Stimulated activated naive CD8-positive, alpha-beta T cell treated with anti-CD3 and anti-CD28 coated beads, Interleukin-15, Interleukin-2, amounts not matched to agents 100 ng/mL and 50 ng/mL, for 24 hours (primary cell): ENCODE measurements around the gene CELF2.

Experiments used
- H3K27ac Mint-ChIP-seq: one replicate; pipeline ENCODE4 v1.8.0; 2021; ENCODE audit warnings: mild to moderate bottlenecking, mixed read lengths
- H3K27me3 Mint-ChIP-seq: one replicate; pipeline ENCODE4 v1.8.0; 2021; ENCODE audit warnings: mixed read lengths
- H3K36me3 Mint-ChIP-seq: one replicate; pipeline ENCODE4 v1.8.0; 2021; ENCODE audit warnings: low read depth, mixed read lengths
- H3K4me1 Mint-ChIP-seq: one replicate; pipeline ENCODE4 v1.8.0; 2021; ENCODE audit warnings: low read depth, mixed read lengths
- H3K4me3 Mint-ChIP-seq: one replicate; pipeline ENCODE4 v1.8.0; 2021; ENCODE audit warnings: mild to moderate bottlenecking, mixed read lengths
- H3K9me3 Mint-ChIP-seq: one replicate; pipeline ENCODE4 v1.8.0; 2021; ENCODE audit warnings: mixed read lengths

Gene CELF2

GRCh38 chr10:11050301-11051287, 32.9 kb downstream of the CELF2 start:
- Mint-ChIP-seq H3K9me3 (no peaks in the 10 kb centered on the region), H3K36me3 (no peaks in the 10 kb centered on the region), H3K27me3 (peaks cover 2% of the 10 kb centered on the region), H3K4me1 (no peaks in the 10 kb centered on the region), H3K4me3 (no peak overlapping the region), H3K27ac (no peak overlapping the region)

- H3K36me3 Mint-ChIP-seq, result no peaks in the 10 kb centered on the region
- peaks cover 3% of the 10 kb centered on the region for H3K9me3 Mint-ChIP-seq
- no peak overlapping the region for H3K27ac Mint-ChIP-seq
- H3K4me1 Mint-ChIP-seq, result no peaks in the 10 kb centered on the region
- H3K4me3 Mint-ChIP-seq, result no peak overlapping the region
- no peaks in the 10 kb centered on the region for H3K27me3 Mint-ChIP-seq
Observed at GRCh38 chr10:11057018-11057417, 39.3 kb downstream of the CELF2 start.

GRCh38 chr10:11057448-11057847, 39.8 kb downstream of the CELF2 start:
- Mint-ChIP-seq H3K4me1 (no peaks in the 10 kb centered on the region), H3K9me3 (peaks cover 3% of the 10 kb centered on the region), H3K27me3 (peaks cover 4% of the 10 kb centered on the region), H3K4me3 (no peak overlapping the region), H3K27ac (no peak overlapping the region), H3K36me3 (no peaks in the 10 kb centered on the region)

GRCh38 chr10:11057994-11058393, 40.3 kb downstream of the CELF2 start:
- no peak overlapping the region for H3K27ac Mint-ChIP-seq
- no peaks in the 10 kb centered on the region for H3K36me3 Mint-ChIP-seq
- H3K9me3 Mint-ChIP-seq, result peaks cover 3% of the 10 kb centered on the region
- no peaks in the 10 kb centered on the region for H3K4me1 Mint-ChIP-seq
- no peak overlapping the region for H3K4me3 Mint-ChIP-seq
- peaks cover 4% of the 10 kb centered on the region for H3K27me3 Mint-ChIP-seq

- Mint-ChIP-seq H3K9me3 (peaks cover 3% of the 10 kb centered on the region), H3K27me3 (peaks cover 4% of the 10 kb centered on the region), H3K36me3 (no peaks in the 10 kb centered on the region), H3K27ac (no peak overlapping the region), H3K4me1 (no peaks in the 10 kb centered on the region), H3K4me3 (no peak overlapping the region)
Observed at GRCh38 chr10:11058965-11059364, 41.3 kb downstream of the CELF2 start.

GRCh38 chr10:11063856-11064255, 46.2 kb downstream of the CELF2 start:
- Mint-ChIP-seq H3K27me3 (peaks cover 4% of the 10 kb centered on the region), H3K36me3 (no peaks in the 10 kb centered on the region), H3K4me1 (no peaks in the 10 kb centered on the region), H3K27ac (no peak overlapping the region), H3K9me3 (peaks cover 3% of the 10 kb centered on the region), H3K4me3 (no peak overlapping the region)

GRCh38 chr10:11064832-11065231, 47.2 kb downstream of the CELF2 start:
- H3K9me3 Mint-ChIP-seq, result peaks cover 3% of the 10 kb centered on the region
- H3K4me1 Mint-ChIP-seq, result no peaks in the 10 kb centered on the region
- H3K4me3 Mint-ChIP-seq, result no peak overlapping the region
- no peak overlapping the region for H3K27ac Mint-ChIP-seq
- no peaks in the 10 kb centered on the region for H3K36me3 Mint-ChIP-seq
- H3K27me3 Mint-ChIP-seq, result peaks cover 4% of the 10 kb centered on the region

- Mint-ChIP-seq H3K36me3 (no peaks in the 10 kb centered on the region), H3K4me1 (no peaks in the 10 kb centered on the region), H3K4me3 (no peak overlapping the region), H3K9me3 (peaks cover 3% of the 10 kb centered on the region), H3K27ac (no peak overlapping the region), H3K27me3 (peaks cover 11% of the 10 kb centered on the region)
Observed at GRCh38 chr10:11065567-11065966, 47.9 kb downstream of the CELF2 start.

- no peaks in the 10 kb centered on the region for H3K9me3 Mint-ChIP-seq
- H3K4me3 Mint-ChIP-seq, result no peak overlapping the region
- no peak overlapping the region for H3K27ac Mint-ChIP-seq
- no peaks in the 10 kb centered on the region for H3K4me1 Mint-ChIP-seq
- peaks cover 11% of the 10 kb centered on the region for H3K27me3 Mint-ChIP-seq
- H3K36me3 Mint-ChIP-seq, result no peaks in the 10 kb centered on the region
Observed at GRCh38 chr10:11066520-11066919, 48.8 kb downstream of the CELF2 start.

- Mint-ChIP-seq H3K4me1 (no peaks in the 10 kb centered on the region), H3K9me3 (no peaks in the 10 kb centered on the region), H3K36me3 (no peaks in the 10 kb centered on the region), H3K4me3 (no peak overlapping the region), H3K27me3 (peaks cover 7% of the 10 kb centered on the region), H3K27ac (no peak overlapping the region)
Observed at GRCh38 chr10:11068861-11069633, 51.4 kb downstream of the CELF2 start.

- no peaks in the 10 kb centered on the region for H3K36me3 Mint-ChIP-seq
- H3K27ac Mint-ChIP-seq, result no peak overlapping the region
- H3K27me3 Mint-ChIP-seq, result peaks cover 16% of the 10 kb centered on the region
- H3K4me1 Mint-ChIP-seq, result no peaks in the 10 kb centered on the region
- H3K9me3 Mint-ChIP-seq, result no peaks in the 10 kb centered on the region
- no peak overlapping the region for H3K4me3 Mint-ChIP-seq
Observed at GRCh38 chr10:11073410-11073809, 55.7 kb downstream of the CELF2 start.

GRCh38 chr10:11074536-11075267, 57.0 kb downstream of the CELF2 start:
- no peaks in the 10 kb centered on the region for H3K36me3 Mint-ChIP-seq
- no peaks in the 10 kb centered on the region for H3K9me3 Mint-ChIP-seq
- peaks cover 16% of the 10 kb centered on the region for H3K27me3 Mint-ChIP-seq
- H3K4me1 Mint-ChIP-seq, result no peaks in the 10 kb centered on the region
- no peak overlapping the region for H3K4me3 Mint-ChIP-seq
- H3K27ac Mint-ChIP-seq, result no peak overlapping the region

GRCh38 chr10:11076221-11076620, 58.5 kb downstream of the CELF2 start:
- H3K9me3 Mint-ChIP-seq, result no peaks in the 10 kb centered on the region
- H3K36me3 Mint-ChIP-seq, result no peaks in the 10 kb centered on the region
- no peaks in the 10 kb centered on the region for H3K4me1 Mint-ChIP-seq
- no peak overlapping the region for H3K4me3 Mint-ChIP-seq
- H3K27me3 Mint-ChIP-seq, result peaks cover 9% of the 10 kb centered on the region
- H3K27ac Mint-ChIP-seq, result no peak overlapping the region

- H3K4me1 Mint-ChIP-seq, result no peaks in the 10 kb centered on the region
- no peaks in the 10 kb centered on the region for H3K36me3 Mint-ChIP-seq
- no peak overlapping the region for H3K4me3 Mint-ChIP-seq
- no peaks in the 10 kb centered on the region for H3K9me3 Mint-ChIP-seq
- peaks cover 9% of the 10 kb centered on the region for H3K27me3 Mint-ChIP-seq
- H3K27ac Mint-ChIP-seq, result no peak overlapping the region
Observed at GRCh38 chr10:11080564-11080984, 62.9 kb downstream of the CELF2 start.

GRCh38 chr10:11081408-11081807, 63.7 kb downstream of the CELF2 start:
- Mint-ChIP-seq H3K4me1 (no peaks in the 10 kb centered on the region), H3K27me3 (peaks cover 6% of the 10 kb centered on the region), H3K9me3 (no peaks in the 10 kb centered on the region), H3K27ac (no peak overlapping the region), H3K4me3 (no peak overlapping the region), H3K36me3 (no peaks in the 10 kb centered on the region)
